ENCODE data around the gene TYW1B.
"Not testable (repeated sequence)": the region's sequence is repeated elsewhere in the genome, so short reads cannot be mapped to it uniquely, and the experiment has no call there.

TYW1B gene

GRCh38 chr7:72690177-72690576 is 137.8 kb downstream of the TYW1B start:
- not testable (repeated sequence) for DNase-seq

- DNase-seq: not testable (repeated sequence)
These were observed 138.7 kb downstream of the TYW1B start for GRCh38 chr7:72689344-72689743.

- not testable (repeated sequence) for DNase-seq
These were observed 146.8 kb downstream of the TYW1B start for GRCh38 chr7:72681211-72681610.

GRCh38 chr7:72676880-72677279 is 151.1 kb downstream of the TYW1B start:
- DNase-seq: not testable (repeated sequence)

- DNase-seq: peak; percentile 10
These were observed 151.8 kb downstream of the TYW1B start for GRCh38 chr7:72676086-72676690.

GRCh38 chr7:72675686-72676085 is 152.3 kb downstream of the TYW1B start:
- DNase-seq: not testable (repeated sequence)

- no peak for DNase-seq
These were observed 153.6 kb downstream of the TYW1B start for GRCh38 chr7:72674394-72674793.

GRCh38 chr7:72670850-72671249 is 157.2 kb downstream of the TYW1B start:
- not testable (repeated sequence) for DNase-seq

GRCh38 chr7:72668435-72668834 is 159.6 kb downstream of the TYW1B start:
- DNase-seq: not testable (repeated sequence)

GRCh38 chr7:72667049-72667448 is 161.0 kb downstream of the TYW1B start:
- DNase-seq: not testable (repeated sequence)

GRCh38 chr7:72648574-72648973 is 179.4 kb downstream of the TYW1B start:
- DNase-seq: not testable (repeated sequence)

- DNase-seq: not testable (repeated sequence)
These were observed 184.3 kb downstream of the TYW1B start for GRCh38 chr7:72643708-72644107.

GRCh38 chr7:72641485-72642248 is 186.3 kb downstream of the TYW1B start:
- not testable (repeated sequence) for DNase-seq

- DNase-seq: not testable (repeated sequence)
These were observed 187.3 kb downstream of the TYW1B start for GRCh38 chr7:72640740-72641139.

GRCh38 chr7:72635273-72635908 is 192.6 kb downstream of the TYW1B start:
- not testable (repeated sequence) for DNase-seq

- not testable (repeated sequence) for DNase-seq
These were observed 195.2 kb downstream of the TYW1B start for GRCh38 chr7:72632765-72633292.

- not testable (repeated sequence) for DNase-seq
These were observed 199.6 kb downstream of the TYW1B start for GRCh38 chr7:72628375-72628774.

GRCh38 chr7:72626428-72627011 is 201.5 kb downstream of the TYW1B start:
- not testable (repeated sequence) for DNase-seq

- peak; percentile 13 for DNase-seq
These were observed 202.1 kb downstream of the TYW1B start for GRCh38 chr7:72625721-72626423.

GRCh38 chr7:72622532-72622931 is 205.5 kb downstream of the TYW1B start:
- no peak for DNase-seq

GRCh38 chr7:72621761-72622187 is 206.2 kb downstream of the TYW1B start:
- not testable (repeated sequence) for DNase-seq

- not testable (repeated sequence) for DNase-seq
These were observed 207.1 kb downstream of the TYW1B start for GRCh38 chr7:72620923-72621322.
